Ishikawa (cell line): ENCODE measurements around the gene PRSS16.

Experiments
- CEBPB ChIP-seq: IDR thresholded peaks from 2 replicates; pipeline ENCODE4 v1.6.1; 2012
- CREB1 ChIP-seq: IDR thresholded peaks from 2 replicates; pipeline ENCODE4 v1.6.1; 2012; ENCODE audit warnings: low read depth
- EGR1 ChIP-seq: IDR thresholded peaks from 2 replicates; pipeline ENCODE4 v1.6.1; 2012
- EP300 ChIP-seq: IDR thresholded peaks from 2 replicates; pipeline ENCODE4 v1.6.1; 2012; ENCODE audit warnings: borderline replicate concordance
- FOXM1 ChIP-seq: IDR thresholded peaks from 2 replicates; pipeline ENCODE4 v1.6.1; 2012; ENCODE audit warnings: low read depth, borderline replicate concordance
- NFIC ChIP-seq: IDR thresholded peaks from 2 replicates; pipeline ENCODE4 v1.6.1; 2012
- RAD21 ChIP-seq: IDR thresholded peaks from 2 replicates; pipeline ENCODE4 v1.6.1; 2012; ENCODE audit warnings: low read depth
- TAF1 ChIP-seq: IDR thresholded peaks from 2 replicates; pipeline ENCODE4 v1.6.1; 2012; ENCODE audit warnings: low read depth, mild to moderate bottlenecking
- TCF12 ChIP-seq: IDR thresholded peaks from 2 replicates; pipeline ENCODE4 v1.6.1; 2012; ENCODE audit warnings: low read depth
- TEAD4 ChIP-seq: IDR thresholded peaks from 2 replicates; pipeline ENCODE4 v1.6.1; 2012
- YY1 ChIP-seq: IDR thresholded peaks from 2 replicates; pipeline ENCODE4 v1.6.1; 2012; ENCODE audit warnings: low read depth
- ZBTB7A ChIP-seq: IDR thresholded peaks from 2 replicates; pipeline ENCODE4 v1.6.1; 2012; ENCODE audit warnings: low read depth
- TF ChIP-seq, protein P1 (sequence below): IDR thresholded peaks from 2 replicates; pipeline ENCODE4 v1.6.1; 2012; ENCODE audit warnings: low read depth, mild to moderate bottlenecking
- TF ChIP-seq, protein P2 (sequence below): IDR thresholded peaks from 2 replicates; pipeline ENCODE4 v1.6.1; 2012
- TF ChIP-seq, protein P3 (sequence below): IDR thresholded peaks from 2 replicates; pipeline ENCODE4 v1.6.1; 2012

The PRSS16 gene

DNA sequence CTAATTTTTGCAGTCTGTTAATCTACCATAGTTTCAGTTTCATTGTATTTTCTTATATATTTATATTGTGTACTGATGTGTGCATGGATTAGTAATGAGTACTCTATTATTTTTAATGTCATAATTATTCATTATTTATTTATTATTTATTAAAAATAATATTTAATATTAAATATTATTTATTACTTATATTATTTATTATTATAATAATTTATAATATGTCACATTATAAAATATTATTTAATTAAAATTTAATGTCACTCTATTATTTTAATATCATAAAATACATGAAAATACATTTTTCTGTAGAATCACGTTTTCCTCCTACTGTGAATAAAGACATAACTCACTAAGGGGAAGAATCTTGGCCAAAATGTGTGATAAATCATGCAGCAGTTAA, 34.1 kb downstream of the PRSS16 start:
- TF ChIP-seq CREB1 (no peak), ZBTB7A (no peak), CEBPB (no peak), TEAD4 (no peak), NFIC (no peak), YY1 (no peak), TAF1 (no peak), TCF12 (no peak), FOXM1 (no peak), EGR1 (no peak)
- TF ChIP-seq, protein P1, sequence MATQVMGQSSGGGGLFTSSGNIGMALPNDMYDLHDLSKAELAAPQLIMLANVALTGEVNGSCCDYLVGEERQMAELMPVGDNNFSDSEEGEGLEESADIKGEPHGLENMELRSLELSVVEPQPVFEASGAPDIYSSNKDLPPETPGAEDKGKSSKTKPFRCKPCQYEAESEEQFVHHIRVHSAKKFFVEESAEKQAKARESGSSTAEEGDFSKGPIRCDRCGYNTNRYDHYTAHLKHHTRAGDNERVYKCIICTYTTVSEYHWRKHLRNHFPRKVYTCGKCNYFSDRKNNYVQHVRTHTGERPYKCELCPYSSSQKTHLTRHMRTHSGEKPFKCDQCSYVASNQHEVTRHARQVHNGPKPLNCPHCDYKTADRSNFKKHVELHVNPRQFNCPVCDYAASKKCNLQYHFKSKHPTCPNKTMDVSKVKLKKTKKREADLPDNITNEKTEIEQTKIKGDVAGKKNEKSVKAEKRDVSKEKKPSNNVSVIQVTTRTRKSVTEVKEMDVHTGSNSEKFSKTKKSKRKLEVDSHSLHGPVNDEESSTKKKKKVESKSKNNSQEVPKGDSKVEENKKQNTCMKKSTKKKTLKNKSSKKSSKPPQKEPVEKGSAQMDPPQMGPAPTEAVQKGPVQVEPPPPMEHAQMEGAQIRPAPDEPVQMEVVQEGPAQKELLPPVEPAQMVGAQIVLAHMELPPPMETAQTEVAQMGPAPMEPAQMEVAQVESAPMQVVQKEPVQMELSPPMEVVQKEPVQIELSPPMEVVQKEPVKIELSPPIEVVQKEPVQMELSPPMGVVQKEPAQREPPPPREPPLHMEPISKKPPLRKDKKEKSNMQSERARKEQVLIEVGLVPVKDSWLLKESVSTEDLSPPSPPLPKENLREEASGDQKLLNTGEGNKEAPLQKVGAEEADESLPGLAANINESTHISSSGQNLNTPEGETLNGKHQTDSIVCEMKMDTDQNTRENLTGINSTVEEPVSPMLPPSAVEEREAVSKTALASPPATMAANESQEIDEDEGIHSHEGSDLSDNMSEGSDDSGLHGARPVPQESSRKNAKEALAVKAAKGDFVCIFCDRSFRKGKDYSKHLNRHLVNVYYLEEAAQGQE = no peak
- TF ChIP-seq, protein P2, sequence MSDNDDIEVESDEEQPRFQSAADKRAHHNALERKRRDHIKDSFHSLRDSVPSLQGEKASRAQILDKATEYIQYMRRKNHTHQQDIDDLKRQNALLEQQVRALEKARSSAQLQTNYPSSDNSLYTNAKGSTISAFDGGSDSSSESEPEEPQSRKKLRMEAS = no peak
- TF ChIP-seq, protein P3, sequence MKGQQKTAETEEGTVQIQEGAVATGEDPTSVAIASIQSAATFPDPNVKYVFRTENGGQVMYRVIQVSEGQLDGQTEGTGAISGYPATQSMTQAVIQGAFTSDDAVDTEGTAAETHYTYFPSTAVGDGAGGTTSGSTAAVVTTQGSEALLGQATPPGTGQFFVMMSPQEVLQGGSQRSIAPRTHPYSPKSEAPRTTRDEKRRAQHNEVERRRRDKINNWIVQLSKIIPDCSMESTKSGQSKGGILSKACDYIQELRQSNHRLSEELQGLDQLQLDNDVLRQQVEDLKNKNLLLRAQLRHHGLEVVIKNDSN = no peak

DNA sequence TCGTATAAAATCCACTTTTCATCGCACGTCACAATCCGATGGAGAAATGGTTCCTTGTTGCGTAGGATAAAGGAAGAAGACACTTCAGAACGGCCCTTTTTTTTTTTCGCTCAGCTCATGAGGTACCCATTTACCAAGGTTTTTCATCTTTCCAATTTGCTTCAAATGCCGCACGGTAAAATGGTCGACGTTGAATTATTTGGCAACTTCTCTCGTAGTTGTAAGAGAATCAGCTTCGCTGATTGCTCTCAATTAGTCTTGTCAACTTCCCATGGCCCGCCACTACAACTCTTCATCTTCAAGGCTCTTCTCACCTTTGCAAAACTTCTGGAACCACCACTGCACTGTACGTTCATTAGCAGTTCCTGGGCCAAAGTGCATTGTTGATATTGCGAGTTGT, 35.8 kb downstream of the PRSS16 start:
- TF ChIP-seq NFIC (no peak), TAF1 (no peak), CREB1 (no peak), FOXM1 (no peak), TCF12 (no peak), CEBPB (no peak), EP300 (no peak), YY1 (no peak), TEAD4 (no peak)
- TF ChIP-seq, protein P2 = no peak
- TF ChIP-seq, protein P3 = no peak
- TF ChIP-seq, protein P1 = no peak

DNA sequence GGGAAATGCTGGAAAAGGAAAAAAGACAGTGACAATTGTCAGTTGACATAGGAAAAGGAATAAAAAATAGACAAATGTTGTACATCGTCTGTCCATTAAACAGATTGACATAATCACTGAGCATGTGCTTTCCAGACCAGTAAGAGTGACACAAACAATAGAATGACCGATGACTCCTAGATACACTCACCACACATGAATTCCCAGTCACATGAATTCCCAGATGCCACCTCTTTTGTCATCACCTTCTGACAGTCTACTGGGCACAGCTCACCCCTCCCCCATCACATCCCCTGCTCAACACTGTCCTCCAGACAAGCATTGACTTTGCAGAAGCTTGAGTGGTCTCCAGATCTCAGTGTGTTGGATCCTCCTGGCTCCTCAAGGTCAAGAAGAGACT, 38.6 kb downstream of the PRSS16 start:
- TF ChIP-seq EP300 = no peak
- TF ChIP-seq CEBPB = no peak
- TF ChIP-seq TAF1 = no peak
- no peak for TF ChIP-seq NFIC
- no peak for TF ChIP-seq CREB1
- TF ChIP-seq, protein P3 = no peak
- TF ChIP-seq FOXM1 = no peak
- no peak for TF ChIP-seq EGR1
- no peak for TF ChIP-seq RAD21
- TF ChIP-seq TEAD4 = no peak

DNA sequence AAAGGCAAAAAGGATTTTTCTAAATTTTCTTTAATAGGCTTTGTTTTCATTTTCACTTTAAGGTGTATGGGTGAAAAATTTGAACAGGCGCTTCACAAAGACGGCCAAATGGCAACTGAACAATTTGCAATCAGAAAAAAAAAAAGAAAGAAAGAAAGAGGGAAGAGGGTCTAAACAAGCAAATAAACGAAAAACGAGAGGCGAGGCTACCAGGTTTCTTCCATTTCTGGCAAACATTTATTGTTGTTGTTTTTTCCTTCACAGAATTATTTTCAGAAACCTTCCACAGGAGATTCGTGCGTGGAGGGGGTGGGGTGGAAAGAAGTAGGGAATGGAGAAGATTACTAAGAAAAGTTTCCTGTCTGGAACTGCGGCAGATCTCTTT, 40.2 kb downstream of the PRSS16 start:
- TF ChIP-seq TEAD4 (no peak), CEBPB (no peak), TAF1 (no peak), CREB1 (no peak), EP300 (no peak), YY1 (no peak), FOXM1 (no peak), RAD21 (no peak), NFIC (no peak), ZBTB7A (no peak), TCF12 (no peak), EGR1 (no peak)
- TF ChIP-seq, protein P2 = no peak
- TF ChIP-seq, protein P3 = no peak
- TF ChIP-seq, protein P1 = no peak
